OCI-LY7 (cell line): Measurements from ENCODE around the gene METRN.

ENCODE experiments used
- CTCF ChIP-seq: fragments of 200-600 bp; sonication (generic); conservative IDR thresholded peaks from 2 replicates; pipeline ENCODE4 v1.5.1; 2014; ENCODE audit warnings: mild to moderate bottlenecking, antibody characterized with exemption, low read length, moderate library complexity, mixed read lengths
- EZH2phosphoT487 ChIP-seq: fragments of 200-600 bp; sonication (generic); IDR thresholded peaks from 2 replicates; pipeline ENCODE4 v1.6.1; 2018; ENCODE audit warnings: low read depth, borderline replicate concordance, mild to moderate bottlenecking, mixed run types, antibody characterized with exemption, low read length, moderate library complexity, mixed read lengths

- TF ChIP-seq CTCF (no peak), EZH2phosphoT487 (no peak)
Measured at GRCh38 chr16:728890-729744, 14.2 kb downstream of the METRN start.
